ENCODE results near the gene METTL16.

The METTL16 gene

DNA sequence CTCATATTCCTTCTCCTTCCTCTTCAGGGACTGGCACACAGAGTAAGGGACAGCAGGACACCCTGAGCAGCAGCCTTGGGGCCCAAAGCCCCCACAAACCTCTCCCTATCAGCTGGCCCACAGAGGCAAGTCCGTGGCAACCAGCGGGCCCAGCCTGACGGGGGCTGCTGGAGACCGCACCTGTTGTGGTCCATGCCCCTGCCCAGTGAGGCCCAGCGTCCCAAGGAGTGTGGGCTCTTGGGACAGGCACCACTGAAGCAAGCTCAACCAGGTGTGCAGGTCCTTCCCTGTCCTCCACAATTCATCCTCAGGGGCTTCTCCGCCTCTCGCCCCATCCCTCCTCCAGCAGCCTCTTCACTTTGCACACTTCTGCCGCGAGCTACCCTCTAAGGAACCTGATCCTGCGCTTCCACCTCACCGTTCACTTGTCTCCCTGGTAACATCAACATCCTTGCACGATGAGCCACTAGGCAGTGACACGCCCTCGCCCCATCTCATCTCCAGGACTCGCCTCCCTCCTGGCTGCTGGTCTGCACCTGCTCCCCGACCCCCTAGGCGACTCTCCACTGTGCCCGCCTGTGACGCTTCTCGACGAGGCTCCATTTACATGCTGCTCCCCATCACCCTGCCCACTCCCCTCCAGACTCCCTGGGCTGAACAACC is 123.5 kb downstream of the METTL16 start:
- DNase-seq (ENCODE audit: low read depth): no peak
- no peak for TF ChIP-seq CTCF (IDR thresholded peaks at IDR 0.05; ENCODE audit: low read depth, low read length)
- no peak for TF ChIP-seq POLR2A (IDR thresholded peaks at IDR 0.05; ENCODE audit: extremely low read depth, insufficient read length)
- TF ChIP-seq MAX (IDR thresholded peaks at IDR 0.05; ENCODE audit: low read depth, low read length): no peak
- no peak for TF ChIP-seq MYC (IDR thresholded peaks at IDR 0.05; ENCODE audit: low read depth, low read length)
- H3K4me3 ChIP-seq (ENCODE audit: low read depth, low read length): no peak overlapping the region

DNA sequence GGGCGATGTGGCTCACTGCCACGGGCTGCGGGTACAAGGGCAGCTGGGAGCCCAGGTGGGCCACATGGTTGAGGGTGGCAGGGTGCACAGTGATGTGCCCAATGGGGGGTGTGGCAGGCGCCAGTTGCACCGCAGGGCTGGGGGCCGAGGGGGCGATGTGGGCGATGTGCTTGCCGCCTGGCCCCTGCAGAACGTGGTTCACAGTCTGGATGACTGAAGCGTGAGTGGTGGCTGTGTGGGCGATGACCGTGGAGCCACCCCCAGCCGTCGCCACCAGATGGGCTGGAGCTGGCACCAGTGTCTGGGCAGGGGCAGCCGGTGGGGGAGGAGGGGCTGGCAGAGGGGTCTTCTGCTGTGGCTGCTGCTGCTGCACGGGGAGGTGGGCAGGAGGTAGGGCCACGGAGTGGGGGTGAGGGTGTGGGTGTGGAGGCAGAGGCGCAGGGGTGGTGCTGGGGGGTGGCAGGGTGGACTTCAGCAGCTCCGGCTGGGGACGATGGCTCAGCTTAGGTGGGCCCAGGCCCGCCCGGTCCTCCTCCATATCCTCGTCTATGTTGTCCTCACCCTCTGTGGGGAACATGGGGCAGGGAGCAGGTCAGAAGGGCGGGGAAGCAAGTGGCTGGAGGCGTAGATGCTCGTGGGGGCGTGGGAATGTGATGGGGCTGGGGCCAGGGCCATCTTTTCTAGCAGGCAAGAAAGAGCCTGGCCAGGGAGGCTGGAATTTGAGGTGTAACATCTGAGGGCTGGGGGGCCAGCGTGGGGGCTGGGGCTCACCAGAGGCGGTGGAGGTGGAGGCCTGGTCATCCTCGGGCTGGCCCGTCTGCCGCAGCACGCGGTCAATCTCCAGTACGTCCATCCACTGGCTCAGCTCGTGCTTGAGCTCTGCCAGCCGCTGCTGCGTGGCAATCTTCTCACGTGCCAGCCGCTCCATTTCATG is 124.3 kb downstream of the METTL16 start:
- DNase-seq (ENCODE audit: low read depth): no peak
- no peak overlapping the region for H3K4me3 ChIP-seq (ENCODE audit: low read depth, low read length)
- TF ChIP-seq POLR2A (IDR thresholded peaks at IDR 0.05; ENCODE audit: extremely low read depth, insufficient read length) (no peak), MYC (IDR thresholded peaks at IDR 0.05; ENCODE audit: low read depth, low read length) (no peak), MAX (IDR thresholded peaks at IDR 0.05; ENCODE audit: low read depth, low read length) (no peak), CTCF (IDR thresholded peaks at IDR 0.05; ENCODE audit: low read depth, low read length) (no peak)

- H3K4me3 ChIP-seq (ENCODE audit: low read depth, low read length): no peak overlapping the region
- DNase-seq (ENCODE audit: low read depth): no peak
- TF ChIP-seq MAX (IDR thresholded peaks at IDR 0.05; ENCODE audit: low read depth, low read length) (no peak), MYC (IDR thresholded peaks at IDR 0.05; ENCODE audit: low read depth, low read length) (no peak), CTCF (IDR thresholded peaks at IDR 0.05; ENCODE audit: low read depth, low read length) (no peak), POLR2A (IDR thresholded peaks at IDR 0.05; ENCODE audit: extremely low read depth, insufficient read length) (no peak)
Measured at GRCh38 chr17:2386400-2387085, 125.1 kb downstream of the METTL16 start.

DNA sequence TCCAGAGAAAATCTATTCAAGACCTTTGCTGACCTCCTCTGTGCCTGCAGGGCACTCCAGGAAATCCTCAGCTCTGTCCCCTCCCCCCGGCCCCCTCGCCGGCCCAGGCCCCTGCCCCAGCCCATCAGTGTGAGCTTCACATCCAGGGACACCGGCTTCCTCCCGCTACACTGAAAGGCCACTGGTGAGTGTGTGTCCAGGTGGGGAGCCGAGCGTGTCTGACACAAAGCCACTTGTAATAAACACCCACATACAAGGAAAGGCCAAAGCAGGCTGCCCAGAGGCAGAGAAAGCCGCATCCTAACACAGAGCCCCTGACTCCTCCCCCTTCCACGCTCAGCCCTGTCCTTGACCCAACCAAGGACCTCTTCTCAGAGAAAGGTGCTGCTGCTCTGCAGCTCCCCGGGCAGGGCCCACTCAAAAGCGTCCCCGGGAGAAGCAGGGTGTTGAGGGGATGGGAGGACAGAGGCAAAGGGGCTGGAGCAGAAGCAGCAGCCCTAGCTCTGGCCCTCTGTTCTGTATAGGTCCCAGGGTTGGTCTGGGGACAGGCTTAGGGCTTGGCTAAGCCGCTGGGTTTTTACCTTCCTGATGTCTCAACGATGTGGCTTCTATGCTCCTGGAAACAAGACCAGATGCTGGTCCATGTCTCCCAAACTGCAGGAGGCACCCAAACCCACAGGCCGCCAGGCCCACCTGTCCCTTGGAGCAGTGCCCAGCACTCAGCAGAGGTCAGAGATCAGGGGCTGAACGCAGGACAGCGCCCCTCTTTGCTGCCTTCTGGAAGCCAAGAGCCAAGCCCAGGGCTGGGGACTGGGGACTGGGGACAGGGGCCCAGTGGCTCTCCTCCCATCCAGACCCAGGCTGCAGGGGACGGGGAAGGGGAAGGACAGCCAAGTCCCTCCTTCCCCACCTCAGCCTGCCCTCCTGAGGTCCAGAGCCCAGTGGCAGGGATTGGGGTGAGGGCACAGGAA is 126.2 kb downstream of the METTL16 start:
- no peak overlapping the region for H3K4me3 ChIP-seq (ENCODE audit: low read depth, low read length)
- no peak for TF ChIP-seq POLR2A (IDR thresholded peaks at IDR 0.05; ENCODE audit: extremely low read depth, insufficient read length)
- no peak for TF ChIP-seq MYC (IDR thresholded peaks at IDR 0.05; ENCODE audit: low read depth, low read length)
- no peak for TF ChIP-seq MAX (IDR thresholded peaks at IDR 0.05; ENCODE audit: low read depth, low read length)
- no peak for TF ChIP-seq CTCF (IDR thresholded peaks at IDR 0.05; ENCODE audit: low read depth, low read length)
- no peak for DNase-seq (ENCODE audit: low read depth)

All from NB4 (cell line).